IPS-20b (cell line): Measurements from ENCODE around the gene APLP2.
A peak's percentile ranks its signal among the peaks of the same experiment; 100 is the strongest.

Experiments used
- H3K27ac ChIP-seq: one replicate; pipeline ENCODE4 v1.5.1; 2013; ENCODE audit warnings: low read length
- H3K27me3 ChIP-seq: 2 replicates; pipeline ENCODE4 v1.6.1; 2013; ENCODE audit warnings: mild to moderate bottlenecking, low read length, inconsistent platforms; ENCODE audit not compliant: insufficient read depth
- H3K36me3 ChIP-seq: 2 replicates; pipeline ENCODE4 v1.6.1; 2013; ENCODE audit warnings: low read depth, mild to moderate bottlenecking, inconsistent platforms, low read length, moderate library complexity; ENCODE audit not compliant: insufficient read depth
- H3K4me1 ChIP-seq: 2 replicates; pipeline ENCODE4 v1.6.1; 2013; ENCODE audit warnings: mild to moderate bottlenecking, control low read depth, inconsistent platforms, low read length, moderate library complexity; ENCODE audit not compliant: insufficient read depth
- H3K4me3 ChIP-seq: 2 replicates; pipeline ENCODE4 v1.5.1; 2013; ENCODE audit warnings: mild to moderate bottlenecking, low read length, inconsistent platforms
- H3K9ac ChIP-seq: 2 replicates; pipeline ENCODE4 v1.6.1; 2013; ENCODE audit warnings: low read depth, mild to moderate bottlenecking, inconsistent platforms, low read length, moderate library complexity
- H3K9me3 ChIP-seq: 2 replicates; pipeline ENCODE4 v1.6.1; 2013; ENCODE audit warnings: mild to moderate bottlenecking, low read depth, low read length, inconsistent platforms; ENCODE audit not compliant: insufficient read depth

The APLP2 gene

GRCh38 chr11:130137999-130138398, 68.3 kb downstream of the APLP2 start:
- H3K9me3 ChIP-seq, result peaks cover 5% of the 10 kb centered on the region
- H3K36me3 ChIP-seq, result peaks cover 96% of the 10 kb centered on the region
- H3K27me3 ChIP-seq, result no peaks in the 10 kb centered on the region
- no peak overlapping the region for H3K9ac ChIP-seq
- no peaks in the 10 kb centered on the region for H3K4me1 ChIP-seq
- no peak overlapping the region for H3K4me3 ChIP-seq
- no peak overlapping the region for H3K27ac ChIP-seq

- no peaks in the 10 kb centered on the region for H3K9me3 ChIP-seq
- no peak overlapping the region for H3K4me3 ChIP-seq
- no peak overlapping the region for H3K27ac ChIP-seq
- no peaks in the 10 kb centered on the region for H3K4me1 ChIP-seq
- no peak overlapping the region for H3K9ac ChIP-seq
- H3K27me3 ChIP-seq, result no peaks in the 10 kb centered on the region
- peaks cover 96% of the 10 kb centered on the region for H3K36me3 ChIP-seq
These were observed 69.7 kb downstream of the APLP2 start for GRCh38 chr11:130139401-130139800.

- H3K9me3 ChIP-seq, result no peaks in the 10 kb centered on the region
- peaks cover 83% of the 10 kb centered on the region for H3K36me3 ChIP-seq
- no peak overlapping the region for H3K27ac ChIP-seq
- no peak overlapping the region for H3K9ac ChIP-seq
- peaks cover 11% of the 10 kb centered on the region; the same call in 1 of the 2 replicates for H3K4me1 ChIP-seq
- H3K27me3 ChIP-seq, result no peaks in the 10 kb centered on the region
- no peak overlapping the region for H3K4me3 ChIP-seq
These were observed 72.1 kb downstream of the APLP2 start for GRCh38 chr11:130141561-130142341.

- Histone ChIP-seq H3K27me3 (no peaks in the 10 kb centered on the region), H3K9me3 (no peaks in the 10 kb centered on the region), H3K4me3 (no peak overlapping the region), H3K4me1 (peaks cover 13% of the 10 kb centered on the region; the same call in 1 of the 2 replicates), H3K9ac (no peak overlapping the region), H3K27ac (no peak overlapping the region), H3K36me3 (peaks cover 68% of the 10 kb centered on the region)
These were observed 74.4 kb downstream of the APLP2 start for GRCh38 chr11:130144141-130144540.

- no peaks in the 10 kb centered on the region for H3K27me3 ChIP-seq
- H3K4me1 ChIP-seq, result peaks cover 13% of the 10 kb centered on the region; the same call in 1 of the 2 replicates
- H3K27ac ChIP-seq, result no peak overlapping the region
- no peak overlapping the region for H3K4me3 ChIP-seq
- no peaks in the 10 kb centered on the region for H3K9me3 ChIP-seq
- H3K9ac ChIP-seq, result no peak overlapping the region
- H3K36me3 ChIP-seq, result peaks cover 61% of the 10 kb centered on the region
These were observed 75.2 kb downstream of the APLP2 start for GRCh38 chr11:130144861-130145281.

GRCh38 chr11:130145311-130145812, 75.7 kb downstream of the APLP2 start:
- Histone ChIP-seq H3K4me1 (peaks cover 13% of the 10 kb centered on the region; the same call in 1 of the 2 replicates), H3K27me3 (no peaks in the 10 kb centered on the region), H3K9me3 (no peaks in the 10 kb centered on the region), H3K36me3 (peaks cover 56% of the 10 kb centered on the region), H3K9ac (no peak overlapping the region), H3K27ac (peak overlapping the region; percentile 35), H3K4me3 (no peak overlapping the region)

GRCh38 chr11:130145975-130146776, 76.5 kb downstream of the APLP2 start:
- peak overlapping the region; percentile 35 for H3K27ac ChIP-seq
- H3K36me3 ChIP-seq, result peaks cover 50% of the 10 kb centered on the region
- peak overlapping the region; percentile 4; the same call in 1 of the 2 replicates for H3K4me3 ChIP-seq

GRCh38 chr11:130146796-130147195, 77.1 kb downstream of the APLP2 start:
- no peaks in the 10 kb centered on the region for H3K9me3 ChIP-seq
- H3K36me3 ChIP-seq, result peaks cover 43% of the 10 kb centered on the region
- peaks cover 13% of the 10 kb centered on the region; the same call in 1 of the 2 replicates for H3K4me1 ChIP-seq
- no peaks in the 10 kb centered on the region for H3K27me3 ChIP-seq
- no peak overlapping the region for H3K4me3 ChIP-seq
- no peak overlapping the region for H3K27ac ChIP-seq
- no peak overlapping the region for H3K9ac ChIP-seq

More at GRCh38 chr11:130145975-130146776, 76.5 kb downstream of the APLP2 start:
- Histone ChIP-seq H3K9ac (no peak overlapping the region; the same call in 1 of the 2 replicates), H3K9me3 (no peaks in the 10 kb centered on the region), H3K4me1 (peaks cover 13% of the 10 kb centered on the region; the same call in 1 of the 2 replicates), H3K27me3 (no peaks in the 10 kb centered on the region)

- Histone ChIP-seq H3K9ac (no peak overlapping the region), H3K27ac (no peak overlapping the region), H3K4me3 (no peak overlapping the region), H3K27me3 (no peaks in the 10 kb centered on the region), H3K4me1 (peaks cover 13% of the 10 kb centered on the region; the same call in 1 of the 2 replicates), H3K36me3 (peaks cover 23% of the 10 kb centered on the region), H3K9me3 (no peaks in the 10 kb centered on the region)
These were observed 79.2 kb downstream of the APLP2 start for GRCh38 chr11:130148796-130149326.

- no peak overlapping the region for H3K27ac ChIP-seq
- no peak overlapping the region for H3K4me3 ChIP-seq
- H3K4me1 ChIP-seq, result peaks cover 7% of the 10 kb centered on the region; the same call in 1 of the 2 replicates
- H3K27me3 ChIP-seq, result no peaks in the 10 kb centered on the region
- H3K36me3 ChIP-seq, result peaks cover 6% of the 10 kb centered on the region; the same call in 1 of the 2 replicates
- no peaks in the 10 kb centered on the region for H3K9me3 ChIP-seq
- H3K9ac ChIP-seq, result no peak overlapping the region
These were observed 81.1 kb downstream of the APLP2 start for GRCh38 chr11:130150790-130151189.

- Histone ChIP-seq H3K4me3 (no peak overlapping the region), H3K9ac (no peak overlapping the region), H3K27me3 (no peaks in the 10 kb centered on the region), H3K36me3 (peaks cover 6% of the 10 kb centered on the region; the same call in 1 of the 2 replicates), H3K9me3 (no peaks in the 10 kb centered on the region), H3K4me1 (peaks cover 4% of the 10 kb centered on the region; the same call in 1 of the 2 replicates), H3K27ac (no peak overlapping the region)
These were observed 81.5 kb downstream of the APLP2 start for GRCh38 chr11:130151196-130151595.
